HG03196 (cell line): Measurements from ENCODE around the gene BTBD17.

ENCODE experiments used
- ATAC-seq: cut with Tn5 transposase; IDR thresholded peaks from one replicate; pipeline ENCODE4 v1.9.1; 2021; ENCODE audit not compliant: unreplicated experiment

Gene BTBD17

GRCh38 chr17:74389084-74389753 is 27.6 kb upstream of the BTBD17 start:
- ATAC-seq = no peak

- ATAC-seq = no peak
Observed at GRCh38 chr17:74387365-74388218, 25.9 kb upstream of the BTBD17 start.

- ATAC-seq = no peak
Observed at GRCh38 chr17:74386386-74386785, 24.7 kb upstream of the BTBD17 start.

- ATAC-seq = no peak
Observed at GRCh38 chr17:74385201-74385600, 23.5 kb upstream of the BTBD17 start.

- no peak for ATAC-seq
Observed at GRCh38 chr17:74383141-74383540, 21.5 kb upstream of the BTBD17 start.

GRCh38 chr17:74380959-74381808 is 19.5 kb upstream of the BTBD17 start:
- ATAC-seq = no peak

GRCh38 chr17:74380086-74380958 is 18.7 kb upstream of the BTBD17 start:
- no peak for ATAC-seq

GRCh38 chr17:74379495-74380085 is 17.9 kb upstream of the BTBD17 start:
- no peak for ATAC-seq

GRCh38 chr17:74374858-74375257 is 13.2 kb upstream of the BTBD17 start:
- ATAC-seq = no peak

- ATAC-seq = no peak
Observed at GRCh38 chr17:74373838-74374606, 12.4 kb upstream of the BTBD17 start.

- no peak for ATAC-seq
Observed at GRCh38 chr17:74372426-74372825, 10.8 kb upstream of the BTBD17 start.

- no peak for ATAC-seq
Observed at GRCh38 chr17:74371653-74372147, 10.0 kb upstream of the BTBD17 start.

- ATAC-seq = no peak
Observed at GRCh38 chr17:74369665-74370490, 8.2 kb upstream of the BTBD17 start.

- ATAC-seq = no peak
Observed at GRCh38 chr17:74369221-74369620, 7.6 kb upstream of the BTBD17 start.

GRCh38 chr17:74368341-74369081 is 6.8 kb upstream of the BTBD17 start:
- no peak for ATAC-seq

- no peak for ATAC-seq
Observed at GRCh38 chr17:74367206-74367605, 5.5 kb upstream of the BTBD17 start, which contains the start of gene GPR142. GPR142 (plus strand) TSS chr17:74367506; CDS start chr17:74369541, 2,035 bp downstream.

GRCh38 chr17:74362810-74363498 is 1.3 kb upstream of the BTBD17 start:
- ATAC-seq = no peak
